ENCODE data around the gene CACNB2.
"Not testable (repeated sequence)": the region's sequence is repeated elsewhere in the genome, so short reads cannot be mapped to it uniquely, and the experiment has no call there.

The CACNB2 gene

DNA sequence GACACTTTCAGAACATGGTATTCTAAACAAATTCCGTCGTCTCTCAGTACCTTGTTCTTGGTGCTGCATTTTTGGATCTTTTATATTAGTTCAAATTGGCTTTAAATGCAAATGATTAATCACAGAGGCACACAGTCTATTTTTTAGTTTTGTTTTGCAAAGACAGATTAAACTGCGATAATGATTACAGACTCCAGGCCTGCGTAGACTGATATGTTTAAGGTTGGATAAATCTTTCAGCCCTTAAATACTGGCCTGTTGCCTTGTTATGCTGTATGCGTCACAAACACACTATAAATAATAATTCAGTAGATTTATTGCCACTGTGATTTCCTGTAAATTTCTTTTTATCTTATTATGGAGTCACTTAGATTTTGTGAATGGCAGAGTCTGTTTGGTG lies 19.3 kb downstream of the CACNB2 start:
- Histone ChIP-seq H3K4me1 (ENCODE audit: control insufficient read depth, insufficient read depth, low read length, poor library complexity, severe bottlenecking) (no peaks in the 10 kb centered on the region), H3K36me3 (ENCODE audit: control insufficient read depth, insufficient read depth, low read length) (no peaks in the 10 kb centered on the region), H3K9me3 (ENCODE audit: control insufficient read depth, low read length) (no peaks in the 10 kb centered on the region), H3K27me3 (replicated peaks; ENCODE audit: control insufficient read depth, insufficient read depth, low read length, poor library complexity, severe bottlenecking) (no peaks in the 10 kb centered on the region), H3K4me3 (ENCODE audit: insufficient read depth, low read depth, low read length, poor library complexity, severe bottlenecking) (no peak overlapping the region), H3K27ac (ENCODE audit: insufficient read depth, low read length, poor library complexity, severe bottlenecking) (no peak overlapping the region)
- DNase-seq, result no peak

DNA sequence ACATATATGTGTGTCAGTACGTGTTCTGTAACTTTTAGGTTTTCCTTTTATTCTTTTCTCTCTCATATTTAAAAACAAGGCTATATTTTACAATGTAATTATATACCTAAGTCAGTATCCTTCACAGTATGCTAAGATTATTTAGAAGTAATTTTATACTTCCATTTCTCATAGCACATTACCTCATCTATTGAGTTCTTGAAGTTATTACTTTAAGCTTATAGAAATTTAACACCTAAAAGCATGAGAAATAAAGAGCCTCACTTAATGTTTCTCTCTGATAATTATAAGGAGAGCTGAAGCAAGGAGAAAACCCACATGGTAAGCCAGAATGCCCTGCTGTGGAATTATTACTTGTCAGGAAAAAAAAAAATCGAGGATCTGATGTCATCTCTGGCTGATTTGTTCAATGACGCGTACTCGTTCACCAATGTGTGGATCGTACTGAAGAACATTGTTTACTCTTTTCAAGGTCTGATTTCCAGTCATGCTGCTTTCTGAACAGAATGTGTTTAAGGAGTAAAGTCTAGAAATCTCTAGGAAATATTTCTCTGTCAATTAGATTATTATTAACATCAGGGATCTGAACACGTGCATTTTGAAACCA lies 21.9 kb downstream of the CACNB2 start:
- no peaks in the 10 kb centered on the region for H3K4me1 ChIP-seq (ENCODE audit: control insufficient read depth, insufficient read depth, low read length, poor library complexity, severe bottlenecking)
- no peak for DNase-seq
- no peak overlapping the region for H3K4me3 ChIP-seq (ENCODE audit: insufficient read depth, low read depth, low read length, poor library complexity, severe bottlenecking)

DNA sequence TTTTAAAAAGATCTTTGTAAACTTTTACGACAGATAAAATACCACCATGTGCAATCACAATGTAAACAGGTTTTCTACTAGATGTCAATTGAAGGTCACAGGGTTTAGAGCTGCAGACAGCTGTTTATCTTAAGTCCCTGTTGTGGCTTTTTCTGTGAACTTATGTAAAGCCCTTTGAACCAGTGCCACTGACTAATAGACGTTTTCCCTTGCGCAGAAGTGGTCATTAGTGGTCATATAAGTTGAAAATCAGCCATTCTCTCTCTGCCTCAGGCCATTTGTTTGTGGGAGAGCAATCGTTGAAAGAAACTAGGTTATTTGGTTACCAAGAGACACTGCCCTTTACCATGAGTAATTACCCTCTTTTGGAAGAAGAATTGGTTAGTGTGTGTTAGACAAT lies 23.9 kb downstream of the CACNB2 start:
- Histone ChIP-seq H3K4me1 (ENCODE audit: control insufficient read depth, insufficient read depth, low read length, poor library complexity, severe bottlenecking) (no peaks in the 10 kb centered on the region), H3K27ac (ENCODE audit: insufficient read depth, low read length, poor library complexity, severe bottlenecking) (no peak overlapping the region), H3K9me3 (ENCODE audit: control insufficient read depth, low read length) (no peaks in the 10 kb centered on the region), H3K4me3 (ENCODE audit: insufficient read depth, low read depth, low read length, poor library complexity, severe bottlenecking) (no peak overlapping the region), H3K27me3 (replicated peaks; ENCODE audit: control insufficient read depth, insufficient read depth, low read length, poor library complexity, severe bottlenecking) (no peaks in the 10 kb centered on the region), H3K36me3 (ENCODE audit: control insufficient read depth, insufficient read depth, low read length) (no peaks in the 10 kb centered on the region)
- DNase-seq, result no peak

More for the DNA sequence above, 21.9 kb downstream of the CACNB2 start:
- Histone ChIP-seq H3K27me3 (replicated peaks; ENCODE audit: control insufficient read depth, insufficient read depth, low read length, poor library complexity, severe bottlenecking) (no peaks in the 10 kb centered on the region), H3K27ac (ENCODE audit: insufficient read depth, low read length, poor library complexity, severe bottlenecking) (no peak overlapping the region), H3K36me3 (ENCODE audit: control insufficient read depth, insufficient read depth, low read length) (no peaks in the 10 kb centered on the region), H3K9me3 (ENCODE audit: control insufficient read depth, low read length) (no peaks in the 10 kb centered on the region)

DNA sequence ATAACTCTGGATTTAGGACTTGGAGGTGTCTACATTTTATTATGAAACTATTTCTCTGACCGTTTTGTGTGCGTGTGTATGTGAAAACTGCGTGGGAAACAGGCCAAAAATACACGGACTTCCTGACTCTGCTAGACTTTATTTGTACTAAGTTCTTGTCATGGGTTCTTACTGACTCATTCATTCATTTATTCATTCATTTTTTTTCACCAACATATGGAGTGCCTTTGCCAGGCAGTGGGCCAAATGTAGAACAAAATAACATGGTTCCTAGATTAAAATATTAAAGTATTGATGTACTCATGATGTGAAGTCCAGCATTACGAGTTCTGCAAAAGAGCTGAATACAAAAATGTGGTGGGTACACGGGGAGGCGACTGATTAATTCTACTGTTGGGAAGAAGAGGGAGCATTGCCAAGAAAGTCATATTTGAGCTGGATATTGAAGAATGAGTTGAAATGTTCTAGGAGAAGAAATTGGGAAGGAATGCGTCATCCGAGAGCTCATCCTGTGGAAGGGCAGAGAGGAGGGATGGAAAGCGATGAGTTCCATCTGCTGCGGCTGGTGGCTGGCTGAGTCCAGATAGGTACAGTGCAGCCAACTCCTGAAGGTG lies 24.6 kb downstream of the CACNB2 start:
- H3K27me3 ChIP-seq (replicated peaks; ENCODE audit: control insufficient read depth, insufficient read depth, low read length, poor library complexity, severe bottlenecking), result no peaks in the 10 kb centered on the region
- H3K4me1 ChIP-seq (ENCODE audit: control insufficient read depth, insufficient read depth, low read length, poor library complexity, severe bottlenecking), result no peaks in the 10 kb centered on the region
- no peak overlapping the region for H3K4me3 ChIP-seq (ENCODE audit: insufficient read depth, low read depth, low read length, poor library complexity, severe bottlenecking)
- no peaks in the 10 kb centered on the region for H3K36me3 ChIP-seq (ENCODE audit: control insufficient read depth, insufficient read depth, low read length)
- H3K9me3 ChIP-seq (ENCODE audit: control insufficient read depth, low read length), result no peaks in the 10 kb centered on the region
- no peak for DNase-seq
- no peak overlapping the region for H3K27ac ChIP-seq (ENCODE audit: insufficient read depth, low read length, poor library complexity, severe bottlenecking)

DNA sequence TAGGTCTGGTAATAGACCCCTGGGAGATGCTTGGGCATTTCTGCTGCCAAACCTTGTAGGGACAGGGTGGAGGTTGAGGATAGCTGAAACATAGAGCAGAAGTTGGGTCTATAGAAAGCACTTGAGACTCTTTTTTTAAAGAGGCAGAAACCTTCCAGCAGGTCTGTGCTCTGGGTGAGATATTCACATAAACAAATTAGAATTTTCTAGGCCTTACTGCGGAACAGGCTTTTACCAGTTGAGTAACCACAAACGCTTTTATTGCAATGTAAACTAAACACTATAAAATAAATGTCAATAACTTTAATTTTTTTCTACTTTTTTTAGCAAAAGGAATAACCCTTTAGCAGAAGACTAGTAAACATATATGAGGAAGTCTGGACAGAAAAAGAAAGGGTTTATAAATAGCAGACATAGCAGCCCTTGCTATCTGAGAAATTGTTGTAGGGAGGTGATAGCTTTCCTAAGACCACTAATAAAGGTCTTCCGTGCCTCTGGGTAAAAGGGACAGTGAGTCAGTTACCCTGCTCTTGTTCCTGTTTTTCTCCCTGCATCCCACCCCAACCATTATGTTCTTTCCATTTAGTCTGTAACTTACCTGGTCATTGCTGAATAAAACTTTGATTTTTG lies 38.7 kb downstream of the CACNB2 start:
- no peaks in the 10 kb centered on the region for H3K27me3 ChIP-seq (replicated peaks; ENCODE audit: control insufficient read depth, insufficient read depth, low read length, poor library complexity, severe bottlenecking)
- H3K4me1 ChIP-seq (ENCODE audit: control insufficient read depth, insufficient read depth, low read length, poor library complexity, severe bottlenecking), result no peaks in the 10 kb centered on the region
- no peak overlapping the region for H3K27ac ChIP-seq (ENCODE audit: insufficient read depth, low read length, poor library complexity, severe bottlenecking)
- no peaks in the 10 kb centered on the region for H3K36me3 ChIP-seq (ENCODE audit: control insufficient read depth, insufficient read depth, low read length)
- no peak for DNase-seq
- no peak overlapping the region for H3K4me3 ChIP-seq (ENCODE audit: insufficient read depth, low read depth, low read length, poor library complexity, severe bottlenecking)
- H3K9me3 ChIP-seq (ENCODE audit: control insufficient read depth, low read length), result no peaks in the 10 kb centered on the region

DNA sequence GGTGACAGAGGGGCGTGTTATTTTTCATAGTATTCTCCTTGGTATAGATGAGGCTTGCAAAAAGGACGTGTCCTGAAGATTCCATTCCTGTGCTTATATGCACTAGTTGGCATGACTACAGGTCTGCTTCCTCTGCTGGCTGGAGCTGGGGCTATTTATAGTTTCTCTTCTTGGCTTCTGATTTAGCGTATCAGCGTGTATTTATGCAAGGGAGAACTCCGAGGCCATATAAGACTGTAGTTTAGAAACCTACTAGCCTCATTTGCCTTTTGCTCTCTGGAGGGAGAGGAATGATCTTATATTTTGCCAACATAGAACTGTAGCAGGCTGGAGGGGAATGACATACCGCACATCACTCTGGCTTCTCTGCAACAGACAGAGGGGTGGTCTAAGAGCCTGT lies 39.7 kb downstream of the CACNB2 start:
- no peaks in the 10 kb centered on the region for H3K9me3 ChIP-seq (ENCODE audit: control insufficient read depth, low read length)
- H3K27ac ChIP-seq (ENCODE audit: insufficient read depth, low read length, poor library complexity, severe bottlenecking), result no peak overlapping the region
- no peaks in the 10 kb centered on the region for H3K4me1 ChIP-seq (ENCODE audit: control insufficient read depth, insufficient read depth, low read length, poor library complexity, severe bottlenecking)
- H3K36me3 ChIP-seq (ENCODE audit: control insufficient read depth, insufficient read depth, low read length), result no peaks in the 10 kb centered on the region
- H3K4me3 ChIP-seq (ENCODE audit: insufficient read depth, low read depth, low read length, poor library complexity, severe bottlenecking), result no peak overlapping the region
- DNase-seq, result no peak
- no peaks in the 10 kb centered on the region for H3K27me3 ChIP-seq (replicated peaks; ENCODE audit: control insufficient read depth, insufficient read depth, low read length, poor library complexity, severe bottlenecking)

DNA sequence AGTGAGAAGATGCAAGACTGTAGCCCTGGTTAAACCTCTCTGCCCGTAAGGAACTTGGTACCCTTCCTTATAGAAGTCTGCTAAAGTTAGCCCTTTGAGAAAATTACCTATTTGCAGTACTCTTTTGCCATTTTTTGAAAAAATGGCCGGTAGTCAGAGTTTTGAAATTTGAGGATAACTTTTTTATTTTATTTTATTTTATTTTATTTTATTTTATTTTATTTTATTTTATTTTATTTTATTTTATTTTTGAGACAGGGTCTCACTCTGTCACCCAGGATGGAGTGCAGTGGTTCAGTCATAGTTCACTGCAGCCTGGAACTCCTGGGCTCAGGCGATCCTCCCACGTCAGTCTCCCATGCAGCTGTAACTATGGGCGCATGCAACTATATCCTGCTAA lies 41.2 kb downstream of the CACNB2 start:
- H3K27me3 ChIP-seq (replicated peaks; ENCODE audit: control insufficient read depth, insufficient read depth, low read length, poor library complexity, severe bottlenecking); H3K27ac ChIP-seq (ENCODE audit: insufficient read depth, low read length, poor library complexity, severe bottlenecking); H3K36me3 ChIP-seq (ENCODE audit: control insufficient read depth, insufficient read depth, low read length); H3K4me3 ChIP-seq (ENCODE audit: insufficient read depth, low read depth, low read length, poor library complexity, severe bottlenecking); DNase-seq; H3K4me1 ChIP-seq (ENCODE audit: control insufficient read depth, insufficient read depth, low read length, poor library complexity, severe bottlenecking); H3K9me3 ChIP-seq (ENCODE audit: control insufficient read depth, low read length): not testable (repeated sequence)

DNA sequence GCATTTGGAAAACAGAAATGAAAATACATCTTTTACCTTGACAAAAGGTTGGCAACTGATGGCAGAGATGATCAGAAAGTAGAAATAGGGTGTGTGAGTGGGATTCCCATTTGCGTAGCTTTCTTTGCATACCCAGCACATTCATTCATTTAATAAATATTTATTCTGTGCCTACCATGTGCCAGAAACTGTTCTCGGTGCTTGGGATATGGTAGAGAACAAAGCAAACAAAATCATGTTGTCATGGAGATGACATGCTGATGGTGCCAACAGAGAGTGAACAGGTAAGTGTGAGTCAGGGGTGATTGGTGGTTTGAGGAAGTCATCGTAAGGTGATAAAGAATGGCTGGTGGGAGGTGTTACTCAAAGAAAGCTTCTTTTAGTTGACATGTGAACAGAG lies 45.4 kb downstream of the CACNB2 start:
- Histone ChIP-seq H3K9me3 (ENCODE audit: control insufficient read depth, low read length) (no peaks in the 10 kb centered on the region), H3K27ac (ENCODE audit: insufficient read depth, low read length, poor library complexity, severe bottlenecking) (no peak overlapping the region), H3K4me3 (ENCODE audit: insufficient read depth, low read depth, low read length, poor library complexity, severe bottlenecking) (no peak overlapping the region), H3K36me3 (ENCODE audit: control insufficient read depth, insufficient read depth, low read length) (no peaks in the 10 kb centered on the region), H3K4me1 (ENCODE audit: control insufficient read depth, insufficient read depth, low read length, poor library complexity, severe bottlenecking) (no peaks in the 10 kb centered on the region), H3K27me3 (replicated peaks; ENCODE audit: control insufficient read depth, insufficient read depth, low read length, poor library complexity, severe bottlenecking) (no peaks in the 10 kb centered on the region)
- no peak for DNase-seq

DNA sequence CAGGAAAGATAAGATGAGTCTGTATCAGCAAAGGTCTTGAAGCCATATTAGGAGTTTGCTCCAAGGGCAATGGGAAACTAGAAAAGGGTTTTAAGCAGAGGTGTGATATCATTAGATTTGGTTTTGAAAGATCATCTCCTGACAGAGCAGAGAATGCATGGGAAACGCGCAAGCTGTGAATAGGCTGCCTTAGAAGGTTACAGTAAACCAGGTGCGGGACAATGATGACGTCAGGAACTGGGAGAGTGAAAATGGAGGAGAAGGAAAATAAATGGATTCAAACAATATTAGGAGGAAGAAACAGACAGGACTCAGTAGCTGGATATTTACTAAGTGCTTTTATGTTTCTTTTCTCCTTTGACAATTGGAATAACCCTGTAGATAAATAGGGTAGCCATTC lies 50.6 kb downstream of the CACNB2 start:
- no peaks in the 10 kb centered on the region for H3K9me3 ChIP-seq (ENCODE audit: control insufficient read depth, low read length)

DNA sequence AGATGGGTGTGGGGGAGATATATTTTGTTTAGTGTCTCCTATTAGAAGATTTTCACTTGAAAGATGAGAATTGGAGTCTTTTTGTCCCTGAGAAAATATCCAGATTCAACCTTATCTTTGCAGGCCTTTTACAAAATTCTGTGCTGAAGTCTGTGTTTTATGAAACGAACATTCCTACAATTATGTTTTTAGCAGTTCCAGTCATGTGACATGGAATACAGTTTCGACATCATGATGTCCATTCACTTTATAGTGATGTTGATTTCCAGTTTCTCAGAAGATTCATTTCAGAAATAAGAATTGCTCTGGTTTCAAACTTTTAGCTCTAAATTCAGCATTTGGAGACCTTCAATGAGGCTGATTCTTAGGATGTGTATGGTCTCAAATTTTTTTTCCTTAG lies 54.4 kb downstream of the CACNB2 start:
- no peaks in the 10 kb centered on the region for H3K27me3 ChIP-seq (replicated peaks; ENCODE audit: control insufficient read depth, insufficient read depth, low read length, poor library complexity, severe bottlenecking)
- no peaks in the 10 kb centered on the region for H3K4me1 ChIP-seq (ENCODE audit: control insufficient read depth, insufficient read depth, low read length, poor library complexity, severe bottlenecking)
- no peak overlapping the region for H3K4me3 ChIP-seq (ENCODE audit: insufficient read depth, low read depth, low read length, poor library complexity, severe bottlenecking)
- H3K36me3 ChIP-seq (ENCODE audit: control insufficient read depth, insufficient read depth, low read length), result no peaks in the 10 kb centered on the region
- no peaks in the 10 kb centered on the region for H3K9me3 ChIP-seq (ENCODE audit: control insufficient read depth, low read length)
- no peak overlapping the region for H3K27ac ChIP-seq (ENCODE audit: insufficient read depth, low read length, poor library complexity, severe bottlenecking)
- DNase-seq, result no peak

More for the DNA sequence above, 50.6 kb downstream of the CACNB2 start:
- DNase-seq, result no peak
- Histone ChIP-seq H3K27me3 (replicated peaks; ENCODE audit: control insufficient read depth, insufficient read depth, low read length, poor library complexity, severe bottlenecking) (no peaks in the 10 kb centered on the region), H3K4me1 (ENCODE audit: control insufficient read depth, insufficient read depth, low read length, poor library complexity, severe bottlenecking) (no peaks in the 10 kb centered on the region), H3K36me3 (ENCODE audit: control insufficient read depth, insufficient read depth, low read length) (no peaks in the 10 kb centered on the region), H3K4me3 (ENCODE audit: insufficient read depth, low read depth, low read length, poor library complexity, severe bottlenecking) (no peak overlapping the region), H3K27ac (ENCODE audit: insufficient read depth, low read length, poor library complexity, severe bottlenecking) (no peak overlapping the region)
